SK-N-SH (cell line): ENCODE data around the gene OCA2. TPM values are rescaled to one million over a fixed set of nuclear protein-coding genes. Genes with fewer than 3 reads are reported as not detected.

Source experiments
- CTCF ChIA-PET: fragments of 300-600, 350-600 bp; formaldehyde crosslinking; extraction: SDS; loops from one replicate; lab custom pipeline; 2021; lab: Yijun Ruan, JAX
- POLR2A ChIA-PET: fragments of 350-600 bp; sonication (Branson Sonifier 250); formaldehyde crosslinking; extraction: SDS; loops from one replicate; lab custom pipeline; 2020; ENCODE audit warnings: antibody characterized with exemption, inconsistent platforms; lab: Yijun Ruan, JAX
- DNase-seq: peaks from one replicate; pipeline ENCODE4 v3.0.0; 2012
- H2AFZ ChIP-seq: fragments of 200-600 bp; sonication (generic); 2 replicates; pipeline ENCODE4 v1.8.1; 2016; ENCODE audit warnings: antibody characterized with exemption, mild to moderate bottlenecking, low read depth
- H3F3A ChIP-seq: fragments of 200-600 bp; sonication (generic); replicated peaks from 2 replicates; pipeline ENCODE3; 2016; ENCODE audit warnings: antibody characterized with exemption, mild to moderate bottlenecking; ENCODE audit not compliant: insufficient read depth
- H3K27ac ChIP-seq, 2 experiments: fragments of 200-500 bp in 1 of 2; fragments of 200-600 bp in 1 of 2; sonication (Bioruptor generic) in 1 of 2; sonication (generic), shearing (Covaris generic) in 1 of 2; 2 replicates each; pipeline versions ENCODE4 v1.5.1 to v1.6.1; 2014 to 2016; ENCODE audit warnings: low read depth in 2 of 2, inconsistent platforms in 1 of 2, low read length in 1 of 2, mild to moderate bottlenecking in 1 of 2, mixed read lengths in 1 of 2
- H3K27me3 ChIP-seq: fragments of 200-600 bp; sonication (generic), shearing (Covaris generic); 2 replicates; pipeline ENCODE4 v1.6.1; 2016; ENCODE audit warnings: mixed run types; ENCODE audit not compliant: insufficient read depth
- H3K36me3 ChIP-seq, 2 experiments: fragments of 200-500 bp in 1 of 2; fragments of 200-600 bp in 1 of 2; sonication (Bioruptor generic) in 1 of 2; sonication (generic) in 1 of 2; replicated peaks in 1 of 2; 2 replicates each; pipeline versions ENCODE3 to v1.5.1; 2014 to 2016; ENCODE audit warnings: low read length in 1 of 2, mild to moderate bottlenecking in 1 of 2; ENCODE audit not compliant: insufficient read depth in 2 of 2, control insufficient read depth in 1 of 2
- H3K4me1 ChIP-seq, 2 experiments: fragments of 200-500 bp in 1 of 2; fragments of 200-600 bp in 1 of 2; sonication (Bioruptor generic) in 1 of 2; sonication (generic), shearing (Covaris generic) in 1 of 2; 2 replicates each; pipeline versions ENCODE4 v1.5.1 to v1.6.1; 2014 to 2016; ENCODE audit warnings: low read depth in 1 of 2, low read length in 1 of 2, mixed run types in 1 of 2; ENCODE audit not compliant: insufficient read depth in 2 of 2, control insufficient read depth in 1 of 2
- H3K4me2 ChIP-seq: fragments of 200-600 bp; sonication (generic), shearing (Covaris generic); 2 replicates; pipeline ENCODE4 v1.6.1; 2017; ENCODE audit warnings: mixed run types
- H3K4me3 ChIP-seq, 2 experiments: fragments of 200-500 bp in 1 of 2; fragments of 200-600 bp in 1 of 2; sonication (Bioruptor generic) in 1 of 2; sonication (generic), shearing (Covaris generic) in 1 of 2; 2 replicates each; pipeline versions ENCODE4 v1.5.1 to v1.8.1; 2014 to 2016; ENCODE audit warnings: low read depth in 2 of 2, inconsistent platforms in 1 of 2, low read length in 1 of 2, mild to moderate bottlenecking in 1 of 2, mixed read lengths in 1 of 2, moderate library complexity in 1 of 2
- H3K79me2 ChIP-seq: fragments of 200-600 bp; sonication (generic); 2 replicates; pipeline ENCODE4 v1.8.1; 2017; ENCODE audit warnings: mild to moderate bottlenecking; ENCODE audit not compliant: insufficient read depth
- H3K9ac ChIP-seq: fragments of 200-600 bp; sonication (generic); 2 replicates; pipeline ENCODE4 v1.6.1; 2017; ENCODE audit warnings: mixed run types
- H3K9me2 ChIP-seq: fragments of 200-600 bp; sonication (generic); 2 replicates; pipeline ENCODE4 v1.6.1; 2017; ENCODE audit warnings: mixed run types
- H3K9me3 ChIP-seq: fragments of 200-600 bp; sonication (generic); 2 replicates; pipeline ENCODE4 v1.6.1; 2017; ENCODE audit warnings: mixed run types, mild to moderate bottlenecking, moderate library complexity
- H4K20me1 ChIP-seq: fragments of 200-600 bp; sonication (generic); 2 replicates; pipeline ENCODE4 v1.6.1; 2017; ENCODE audit warnings: mild to moderate bottlenecking, mixed run types; ENCODE audit not compliant: insufficient read depth
- CHD2 ChIP-seq: fragments of 150-350 bp; IDR thresholded peaks from 2 replicates; pipeline ENCODE4 v1.6.1; 2018; ENCODE audit warnings: low read length; ENCODE audit not compliant: partially characterized antibody
- CTCF ChIP-seq: fragments of 200-600 bp; sonication (generic); IDR thresholded peaks from 2 replicates; pipeline ENCODE4 v1.6.1; 2017; ENCODE audit warnings: antibody characterized with exemption, mild to moderate bottlenecking, moderate library complexity
- FOXJ3 ChIP-seq: sonication (generic); formaldehyde crosslinking; IDR thresholded peaks from 2 replicates; pipeline ENCODE4 v1.5.1; 2020; ENCODE audit warnings: mild to moderate bottlenecking, missing genetic modification reagents
- IRF3 ChIP-seq: fragments of 150-350 bp; IDR thresholded peaks from 2 replicates; pipeline ENCODE4 v1.6.1; 2016; ENCODE audit warnings: mild to moderate bottlenecking, low read depth, low read length
- POLR2AphosphoS5 ChIP-seq: IDR thresholded peaks from 2 replicates; pipeline ENCODE4 v1.6.1; 2012; ENCODE audit warnings: low read depth, low read length
- RCOR1 ChIP-seq: fragments of 150-350 bp; IDR thresholded peaks from 2 replicates; pipeline ENCODE4 v1.6.1; 2017; ENCODE audit warnings: antibody characterized with exemption, low read length
- REST ChIP-seq: IDR thresholded peaks from 2 replicates; pipeline ENCODE4 v1.6.1; 2012; ENCODE audit warnings: mild to moderate bottlenecking, low read depth, low read length, moderate library complexity
- SMC3 ChIP-seq: IDR thresholded peaks from 2 replicates; pipeline ENCODE4 v1.6.1; 2012; ENCODE audit warnings: low read depth, low read length, improper control_type of control experiment
- TEAD4 ChIP-seq: IDR thresholded peaks from 2 replicates; pipeline ENCODE4 v1.4.0; 2012; ENCODE audit warnings: mild to moderate bottlenecking, borderline replicate concordance; ENCODE audit not compliant: insufficient read depth
- WGBS: methylation state at CpG from one replicate; pipeline ENCODE4 v1.1.6; 2017; ENCODE audit warnings: low lambda C conversion rate; 5-methylcytosine and 5-hydroxymethylcytosine counted together
- polyA plus RNA-seq, 3 experiments: library from polyadenylated mRNA; depleted of rRNA; stranded (reverse); fragments of >200 nt; gene quantifications; 2 replicates each; pipeline ENCODE4 v1.2.3, GENCODE V29; 2012

OCA2 gene
- polyA plus RNA-seq, 1 of the 3 experiments (the other 2 are of a cell fraction), result 0.16 TPM

- H3K4me2 ChIP-seq, result no peak overlapping the region
- H3K36me3 ChIP-seq, result no peaks in the 10 kb centered on the region
- ChIA-PET POLR2A (no interaction called here), CTCF (no interaction called here)
- no peaks in the 10 kb centered on the region for H3K9me3 ChIP-seq
- TF ChIP-seq FOXJ3 (no peak), SMC3 (no peak), TEAD4 (no peak), POLR2AphosphoS5 (no peak), RCOR1 (no peak), CTCF (no peak)
- H3K9ac ChIP-seq, result no peak overlapping the region
- H3K79me2 ChIP-seq, result no peaks in the 10 kb centered on the region
- H3K27ac ChIP-seq, result no peak overlapping the region
- DNase-seq, result no peak
- H2AFZ ChIP-seq, result no peak overlapping the region
- H3F3A ChIP-seq, result no peaks in the 10 kb centered on the region
- no peaks in the 10 kb centered on the region for H4K20me1 ChIP-seq
- H3K4me1 ChIP-seq, result peaks cover 0 to 6% of the 10 kb centered on the region in 2 experiments; a peak in 1 of 4 replicates
- H3K9me2 ChIP-seq, result no peaks in the 10 kb centered on the region
- no peak overlapping the region for H3K4me3 ChIP-seq
- H3K27me3 ChIP-seq, result no peaks in the 10 kb centered on the region
- WGBS, result 79% methylated on average over 10 of the region's 17 CpGs
Observed at GRCh38 chr15:27869697-27870281, 229.3 kb downstream of the OCA2 start.

GRCh38 chr15:27868828-27869404 lies 230.2 kb downstream of the OCA2 start:
- no peak overlapping the region for H3K4me2 ChIP-seq
- no peak overlapping the region for H2AFZ ChIP-seq
- H3F3A ChIP-seq, result no peaks in the 10 kb centered on the region
- DNase-seq, result no peak
- no peaks in the 10 kb centered on the region for H4K20me1 ChIP-seq
- H3K4me1 ChIP-seq, result peaks cover 0 to 6% of the 10 kb centered on the region in 2 experiments; a peak in 1 of 4 replicates
- ChIA-PET CTCF (no interaction called here), POLR2A (no interaction called here)
- WGBS, result 32% methylated on average over 9 of the region's 10 CpGs
- H3K4me3 ChIP-seq, result no peak overlapping the region
- no peaks in the 10 kb centered on the region for H3K9me3 ChIP-seq
- no peaks in the 10 kb centered on the region for H3K36me3 ChIP-seq
- H3K27ac ChIP-seq, result no peak overlapping the region
- H3K79me2 ChIP-seq, result no peaks in the 10 kb centered on the region
- H3K9ac ChIP-seq, result no peak overlapping the region
- H3K9me2 ChIP-seq, result no peaks in the 10 kb centered on the region
- no peaks in the 10 kb centered on the region for H3K27me3 ChIP-seq
- TF ChIP-seq REST (no peak), IRF3 (no peak), RCOR1 (no peak), CHD2 (no peak)
